Eye (tissue), 1 donor: Measurements from ENCODE around the gene ZRANB2.

Experiments used
- DNase-seq: peaks from one replicate; pipeline ENCODE4 v3.0.0-alpha.2; 2015

ZRANB2 gene

DNA sequence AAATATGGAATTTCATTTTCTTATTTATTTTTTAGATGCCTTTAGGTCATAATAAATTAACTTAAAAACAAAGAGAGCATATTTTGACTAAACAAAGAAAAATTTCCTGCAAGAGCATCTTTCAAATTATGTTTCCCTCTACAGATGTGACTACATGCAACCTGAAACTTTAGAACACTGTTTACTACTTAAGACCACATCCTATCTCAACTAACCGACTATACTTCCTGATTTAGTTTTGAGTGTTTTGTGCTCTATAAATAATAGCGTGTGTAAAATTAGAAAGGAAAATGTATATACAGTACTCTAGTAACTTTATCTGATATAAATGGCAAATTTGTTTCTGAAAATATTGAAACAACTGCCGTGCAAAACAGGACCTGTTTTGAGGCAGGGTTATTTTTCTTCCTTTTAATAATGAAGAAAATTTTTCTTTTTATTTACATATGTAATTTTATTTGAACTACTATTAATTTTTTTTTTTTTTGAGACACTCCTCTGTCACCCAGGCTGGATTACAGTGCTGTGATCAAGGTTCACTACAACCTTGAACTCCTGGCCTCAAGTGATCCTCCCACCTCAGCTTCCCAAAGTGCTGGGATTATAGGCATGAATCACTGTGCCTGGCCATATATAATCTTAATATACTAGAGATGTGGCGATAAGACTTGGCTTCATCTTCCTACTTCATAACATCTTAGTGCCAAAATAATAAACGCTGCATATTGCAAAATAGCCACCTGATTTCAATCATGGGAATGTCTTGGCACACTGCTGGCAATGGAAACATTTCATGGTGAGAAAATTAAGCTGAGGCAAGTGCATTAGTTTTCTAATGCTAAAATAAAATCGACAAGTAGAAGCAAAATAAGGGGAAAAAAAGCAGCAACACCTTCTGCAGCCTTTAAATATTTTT lies 12.3 kb downstream of the ZRANB2 start:
- DNase-seq: no peak

- no peak for DNase-seq
Observed at GRCh38 chr1:71054791-71055190, 26.0 kb downstream of the ZRANB2 start.

DNA sequence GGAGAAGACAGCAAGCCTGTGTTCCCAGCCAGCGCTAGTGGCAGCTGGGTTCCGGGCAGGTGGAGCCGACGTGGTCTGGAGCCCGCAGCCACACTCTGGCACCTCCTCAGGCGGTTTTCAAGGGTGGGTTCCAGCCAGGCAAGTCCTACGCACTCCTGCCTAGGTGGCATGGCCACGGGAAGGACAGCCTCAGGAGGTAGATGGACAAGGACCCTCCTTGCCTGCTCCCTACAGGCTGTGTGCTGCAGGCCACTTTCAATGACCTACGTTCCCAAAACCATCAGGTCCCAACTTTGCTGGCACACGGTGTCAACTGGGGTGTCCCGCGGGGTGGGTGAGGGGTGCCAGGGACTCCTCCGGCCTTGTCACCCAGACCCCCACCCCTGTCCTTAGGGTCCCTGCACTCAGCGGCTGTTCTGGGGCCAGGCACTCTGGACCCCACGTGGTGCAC lies 26.5 kb downstream of the ZRANB2 start:
- DNase-seq: no peak

GRCh38 chr1:71053758-71054157 lies 27.1 kb downstream of the ZRANB2 start:
- no peak for DNase-seq

DNA sequence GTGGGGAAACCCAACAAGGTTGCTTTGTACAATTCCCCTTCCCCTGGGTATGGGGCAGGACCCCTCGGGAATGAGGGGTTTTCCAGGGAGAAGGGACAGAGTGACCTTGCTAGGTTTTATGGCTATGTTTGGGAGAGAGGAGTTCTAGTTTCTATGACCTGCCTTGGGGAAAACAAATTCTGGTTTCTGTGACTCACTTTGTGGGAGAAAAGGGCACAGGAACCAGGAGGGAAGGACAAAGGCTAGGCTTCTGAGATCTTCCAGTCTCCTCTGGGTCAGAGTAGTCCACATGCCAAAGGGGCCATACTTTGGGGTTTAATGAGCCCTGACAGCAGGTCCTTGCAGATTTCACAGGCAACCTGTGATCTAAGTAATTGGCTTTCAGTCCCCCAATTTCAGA lies 27.7 kb downstream of the ZRANB2 start:
- DNase-seq: no peak

DNA sequence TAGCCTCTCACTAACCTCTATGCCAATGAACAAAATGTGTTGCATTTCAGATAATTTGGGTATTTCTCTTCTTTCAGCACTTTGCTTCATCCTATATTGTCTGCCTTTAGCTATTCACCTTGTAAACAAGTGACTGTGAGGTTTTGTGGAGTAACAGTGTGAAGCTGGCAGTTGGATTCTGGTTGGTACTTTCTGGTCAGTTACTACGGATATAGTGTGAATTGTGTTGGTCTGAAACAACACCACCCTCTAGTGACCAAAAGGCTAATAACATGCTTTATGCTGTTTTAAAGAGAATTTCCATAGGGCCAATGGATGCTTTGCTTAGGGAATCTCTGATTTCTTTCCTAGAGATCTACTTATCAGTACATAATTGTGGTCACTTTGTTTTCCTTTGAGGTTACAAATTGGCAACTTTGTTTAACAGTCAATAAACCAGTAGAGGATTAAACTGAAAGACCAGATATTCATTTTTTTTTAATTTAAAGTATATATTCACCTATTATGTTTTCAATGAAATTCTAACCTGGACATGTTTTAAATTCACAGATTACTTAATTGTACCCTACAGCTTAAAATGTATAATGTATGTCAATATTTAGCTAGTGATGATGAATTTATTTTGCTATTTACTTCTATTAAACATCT lies 30.8 kb downstream of the ZRANB2 start:
- peak; percentile 95 for DNase-seq

- peak; percentile 68 for DNase-seq
Observed at GRCh38 chr1:71047635-71048607, 32.9 kb downstream of the ZRANB2 start, which contains the start of gene PTGER3. PTGER3 (minus strand) TSS chr1:71047816; CDS start chr1:71047577, 239 bp downstream.

DNA sequence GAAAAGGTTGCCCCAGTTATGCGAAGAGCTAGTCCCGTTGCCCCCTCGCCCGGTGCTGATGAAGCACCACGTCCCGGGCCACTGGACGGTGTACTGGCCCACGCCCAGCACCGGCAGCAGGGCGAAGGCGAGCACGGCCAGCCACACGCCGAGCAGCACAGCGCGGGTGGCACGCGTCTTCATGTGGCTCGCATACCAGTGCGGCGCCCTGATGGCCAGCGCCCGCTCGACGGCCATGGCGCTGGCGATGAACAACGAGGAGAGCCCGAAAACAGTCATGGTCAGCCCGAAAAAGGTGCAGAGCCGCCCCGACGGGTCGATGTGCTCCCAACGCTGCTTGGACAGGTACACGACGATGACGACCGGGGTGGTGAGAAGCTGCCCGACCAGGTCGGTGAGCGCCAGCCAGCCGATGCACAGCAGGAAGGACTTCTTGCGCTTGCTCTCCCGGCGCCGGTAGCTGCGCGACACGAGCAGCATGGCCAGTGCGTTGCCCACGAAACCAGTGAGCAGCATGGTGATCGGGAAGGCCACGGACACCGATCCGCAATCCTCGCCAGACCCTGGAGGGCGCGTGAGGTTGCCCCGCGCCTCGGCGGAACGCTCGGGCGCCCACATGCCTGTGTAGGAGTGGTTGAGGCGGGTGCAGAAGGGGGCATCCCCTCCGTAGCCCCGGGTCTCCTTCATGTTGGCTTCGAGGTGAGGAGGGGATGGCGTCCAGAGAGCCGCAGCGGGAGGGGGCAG lies 33.8 kb downstream of the ZRANB2 start:
- peak; percentile 71 for DNase-seq

- DNase-seq: no peak
Observed at GRCh38 chr1:71045463-71046028, 35.3 kb downstream of the ZRANB2 start.

DNA sequence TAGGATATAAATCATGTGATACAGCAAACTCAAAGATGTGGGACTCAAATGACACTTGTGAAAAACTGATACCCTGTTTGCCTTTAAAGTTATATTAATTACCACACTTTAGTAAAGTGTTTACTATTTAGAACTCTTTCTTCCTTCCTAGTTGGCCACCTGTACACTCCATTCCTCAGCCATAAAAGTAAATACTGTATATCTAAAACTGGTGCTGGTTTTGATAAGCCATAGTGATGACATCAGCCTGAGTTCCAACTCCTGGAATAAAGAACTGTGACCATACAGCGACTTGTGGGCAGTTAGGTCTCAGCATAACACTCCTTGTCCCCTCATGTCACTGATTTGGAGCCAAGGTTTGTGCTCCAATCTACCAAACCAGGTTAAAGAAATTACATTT lies 36.0 kb downstream of the ZRANB2 start:
- DNase-seq: no peak

GRCh38 chr1:71043065-71043464 lies 37.8 kb downstream of the ZRANB2 start:
- no peak for DNase-seq

DNA sequence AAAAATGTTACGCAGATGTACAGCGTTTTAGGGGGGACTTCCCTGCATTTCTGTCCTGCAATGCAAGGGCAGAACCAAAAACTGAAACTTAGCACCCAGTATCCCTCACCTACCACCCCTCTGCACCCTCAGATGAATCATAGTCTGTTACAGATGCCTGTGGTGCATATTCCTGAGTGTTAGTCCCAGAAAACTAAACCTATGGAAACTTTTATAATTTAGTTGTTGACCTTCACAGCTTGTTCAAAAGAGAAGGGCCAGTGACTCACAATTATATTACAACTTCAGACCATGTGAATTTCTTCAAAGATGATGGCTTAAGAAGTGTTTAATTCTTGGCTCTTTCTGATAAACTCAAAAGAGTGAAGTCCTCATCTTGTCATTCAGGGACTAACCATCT lies 39.0 kb downstream of the ZRANB2 start:
- DNase-seq: no peak

DNA sequence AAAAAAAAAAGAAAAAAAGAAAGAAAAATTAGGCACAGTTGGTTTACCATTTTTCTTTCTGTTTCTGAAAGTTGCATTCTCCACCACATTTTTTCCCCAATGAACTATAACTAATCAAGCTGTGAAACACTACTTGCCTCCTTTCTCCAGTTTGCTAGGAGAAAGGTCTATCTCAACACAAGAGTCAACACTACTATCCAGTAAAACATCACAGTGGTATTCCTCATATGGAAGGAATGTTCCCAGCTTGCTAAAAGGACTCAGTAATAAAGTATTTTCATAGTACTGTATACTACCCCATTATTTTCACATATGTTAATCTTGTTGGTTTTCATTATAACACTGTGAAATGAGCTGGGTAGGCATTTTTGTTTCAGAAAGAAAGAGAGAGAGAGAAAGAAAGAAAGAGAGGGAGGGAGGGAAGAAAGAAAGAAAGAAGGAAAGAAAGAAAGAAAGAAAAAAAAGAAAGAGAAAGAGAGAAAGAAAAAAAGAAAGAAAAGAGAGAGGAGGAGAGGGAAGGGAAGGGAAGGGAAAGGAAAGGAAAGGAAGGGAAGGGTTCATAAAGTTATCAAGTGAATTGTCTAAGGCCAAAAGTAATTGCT lies 41.1 kb downstream of the ZRANB2 start:
- no peak for DNase-seq

DNA sequence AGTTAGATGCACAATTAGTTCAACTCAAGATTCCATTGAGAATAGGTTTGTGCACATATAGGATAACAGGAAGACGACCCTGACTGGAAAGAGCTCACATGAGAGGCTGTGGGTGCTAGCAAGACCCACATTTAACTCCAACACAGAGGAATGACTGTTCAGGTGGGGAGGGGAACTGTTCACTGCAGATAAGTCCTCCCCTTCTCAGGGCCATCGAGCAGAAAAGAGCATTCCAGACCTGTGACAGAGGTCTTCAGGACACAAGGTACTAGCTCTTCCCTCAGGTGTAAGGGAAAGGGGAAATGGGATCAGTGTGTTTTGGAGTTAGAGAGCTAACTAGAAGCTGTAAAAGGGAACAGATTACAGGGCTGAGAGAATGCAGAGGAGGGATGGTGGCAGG lies 41.9 kb downstream of the ZRANB2 start:
- DNase-seq: no peak

- no peak for DNase-seq
Observed at GRCh38 chr1:71037829-71038620, 42.8 kb downstream of the ZRANB2 start.

DNA sequence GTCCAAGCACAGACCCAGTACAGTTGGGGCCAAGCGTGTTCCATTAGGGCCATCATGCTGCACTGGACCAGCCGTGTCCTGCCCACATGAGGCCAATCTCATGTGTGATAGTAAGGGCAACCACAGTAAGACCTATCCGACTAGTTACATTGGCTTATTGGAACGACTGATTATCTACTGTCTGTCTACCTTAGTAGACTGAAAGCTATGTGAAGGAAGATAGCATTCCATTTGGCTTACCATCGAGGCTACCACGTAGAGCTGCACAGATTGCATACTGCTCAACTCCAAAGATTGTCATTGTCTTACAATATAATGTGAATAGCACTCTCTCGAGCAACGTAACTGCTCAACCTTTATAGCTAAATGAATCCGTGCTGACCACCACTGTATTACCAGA lies 43.8 kb downstream of the ZRANB2 start:
- no peak for DNase-seq

DNA sequence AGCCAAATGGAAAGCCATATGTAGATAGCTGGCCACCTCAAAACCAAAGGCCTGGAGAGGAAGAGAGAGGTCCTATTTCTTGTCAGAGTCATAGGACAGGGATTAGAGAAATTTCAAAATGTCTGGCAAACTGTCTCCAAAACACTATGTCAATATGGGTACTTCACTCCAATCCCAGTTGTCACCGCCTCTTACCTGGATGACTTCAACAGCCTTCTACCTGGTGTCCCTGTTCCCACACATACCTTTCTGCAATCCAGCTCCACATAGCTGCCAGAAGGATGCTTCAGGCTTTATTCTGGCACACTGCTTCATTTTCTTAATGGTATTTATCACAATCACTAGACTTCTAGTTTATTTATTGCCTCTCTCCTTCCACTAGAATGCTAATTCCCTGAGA lies 47.7 kb downstream of the ZRANB2 start:
- no peak for DNase-seq

GRCh38 chr1:71031426-71031825 lies 49.4 kb downstream of the ZRANB2 start:
- DNase-seq: no peak

DNA sequence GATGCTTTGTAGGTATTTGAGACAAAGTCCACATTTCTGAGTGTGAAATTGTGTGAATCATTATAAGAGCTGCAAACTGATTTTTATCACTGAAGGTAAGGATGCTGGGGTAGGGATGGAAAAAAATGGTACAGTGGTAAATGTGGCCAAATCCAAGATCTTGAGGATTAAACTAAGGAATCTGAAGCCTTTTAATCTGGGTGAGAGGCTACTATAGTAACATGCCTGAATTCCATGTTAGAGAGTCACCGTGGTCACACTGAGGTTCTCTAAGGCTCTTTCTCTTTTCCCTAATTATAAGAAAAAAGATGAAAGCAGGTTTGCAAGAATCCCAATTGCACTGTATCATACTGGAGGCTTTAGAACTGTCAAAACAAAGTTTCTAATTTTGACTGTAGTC lies 50.8 kb downstream of the ZRANB2 start:
- no peak for DNase-seq

DNA sequence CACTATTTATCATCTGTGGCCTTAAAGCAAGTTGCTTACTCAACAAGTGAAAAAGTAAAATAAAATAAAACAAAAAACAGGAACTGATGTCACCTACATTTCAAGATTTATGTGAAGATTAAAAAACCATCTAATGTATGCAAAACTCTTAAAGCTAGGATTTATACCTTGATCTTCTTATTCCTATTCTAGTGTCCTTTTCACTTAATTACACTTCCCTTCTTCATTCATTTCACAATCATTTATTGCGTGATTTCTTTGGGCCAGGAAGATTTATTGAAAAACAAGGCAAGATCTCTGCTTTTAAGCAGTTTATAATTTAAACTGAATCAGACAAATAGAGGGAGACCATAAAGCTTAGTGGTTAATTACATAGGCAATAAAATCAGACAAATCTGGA lies 51.9 kb downstream of the ZRANB2 start:
- no peak for DNase-seq

GRCh38 chr1:71027991-71028390 lies 52.8 kb downstream of the ZRANB2 start:
- DNase-seq: no peak
